Measurements from ENCODE around the gene VENTX.

VENTX gene

GRCh38 chr10:133189726-133190125, 47.9 kb upstream of the VENTX start:
- no peaks in the 10 kb centered on the region for H3K36me3 ChIP-seq (ENCODE audit: control insufficient read depth, low read length)
- no peaks in the 10 kb centered on the region for H3K27me3 ChIP-seq (ENCODE audit: control insufficient read depth, low read length)
- H3F3A ChIP-seq (ENCODE audit: control insufficient read depth, insufficient read depth): no peaks in the 10 kb centered on the region
- H3K4me2 ChIP-seq (ENCODE audit: low read length): no peak overlapping the region
- H4K20me1 ChIP-seq (ENCODE audit: control insufficient read depth, insufficient read depth, low read depth, low read length): no peaks in the 10 kb centered on the region
- peaks cover 9% of the 10 kb centered on the region; the same call in 1 of the 2 replicates for H3K9me3 ChIP-seq (ENCODE audit: control insufficient read depth, insufficient read depth, low read length)
- no peak overlapping the region for H3K4me3 ChIP-seq (ENCODE audit: low read length)
- H3K4me1 ChIP-seq (ENCODE audit: control insufficient read depth, low read length): no peaks in the 10 kb centered on the region
- no peaks in the 10 kb centered on the region for H3K9me2 ChIP-seq (replicated peaks; ENCODE audit: control insufficient read depth, low read length)
- no peaks in the 10 kb centered on the region for H3K79me2 ChIP-seq (ENCODE audit: control insufficient read depth, low read length)
- H3K27ac ChIP-seq (ENCODE audit: low read depth, low read length): no peak overlapping the region
- TF ChIP-seq CTCF (IDR thresholded peaks at IDR 0.05; ENCODE audit: low read depth, low read length, poor library complexity, severe bottlenecking): no peak
- TF ChIP-seq EZH2phosphoT487 (IDR thresholded peaks at IDR 0.05; ENCODE audit: borderline replicate concordance, low read length): no peak

- Histone ChIP-seq H3K4me3 (ENCODE audit: low read length) (no peak overlapping the region), H3K4me1 (ENCODE audit: control insufficient read depth, low read length) (no peaks in the 10 kb centered on the region), H3K27me3 (ENCODE audit: control insufficient read depth, low read length) (no peaks in the 10 kb centered on the region)
Observed at GRCh38 chr10:133190225-133190624, 47.4 kb upstream of the VENTX start.

GRCh38 chr10:133191651-133192050, 46.0 kb upstream of the VENTX start:
- no peaks in the 10 kb centered on the region for H3K79me2 ChIP-seq (ENCODE audit: control insufficient read depth, low read length)
- H3K36me3 ChIP-seq (ENCODE audit: control insufficient read depth, low read length): no peaks in the 10 kb centered on the region
- TF ChIP-seq CTCF (IDR thresholded peaks at IDR 0.05; ENCODE audit: low read depth, low read length, poor library complexity, severe bottlenecking) (no peak), EZH2phosphoT487 (IDR thresholded peaks at IDR 0.05; ENCODE audit: borderline replicate concordance, low read length) (no peak)
- no peak overlapping the region for H3K27ac ChIP-seq (ENCODE audit: low read depth, low read length)
- H3K27me3 ChIP-seq (ENCODE audit: control insufficient read depth, low read length): no peaks in the 10 kb centered on the region
- H3K9me2 ChIP-seq (replicated peaks; ENCODE audit: control insufficient read depth, low read length): no peaks in the 10 kb centered on the region
- no peaks in the 10 kb centered on the region for H3F3A ChIP-seq (ENCODE audit: control insufficient read depth, insufficient read depth)
- no peak overlapping the region for H3K4me3 ChIP-seq (ENCODE audit: low read length)
- H4K20me1 ChIP-seq (ENCODE audit: control insufficient read depth, insufficient read depth, low read depth, low read length): no peaks in the 10 kb centered on the region
- H3K9me3 ChIP-seq (ENCODE audit: control insufficient read depth, insufficient read depth, low read length): peaks cover 9% of the 10 kb centered on the region; the same call in 1 of the 2 replicates
- H3K4me1 ChIP-seq (ENCODE audit: control insufficient read depth, low read length): no peaks in the 10 kb centered on the region
- H3K4me2 ChIP-seq (ENCODE audit: low read length): no peak overlapping the region

More at GRCh38 chr10:133190225-133190624, 47.4 kb upstream of the VENTX start:
- Histone ChIP-seq H4K20me1 (ENCODE audit: control insufficient read depth, insufficient read depth, low read depth, low read length) (no peaks in the 10 kb centered on the region), H3K4me2 (ENCODE audit: low read length) (no peak overlapping the region), H3F3A (ENCODE audit: control insufficient read depth, insufficient read depth) (no peaks in the 10 kb centered on the region), H3K9me2 (replicated peaks; ENCODE audit: control insufficient read depth, low read length) (no peaks in the 10 kb centered on the region), H3K36me3 (ENCODE audit: control insufficient read depth, low read length) (no peaks in the 10 kb centered on the region), H3K79me2 (ENCODE audit: control insufficient read depth, low read length) (no peaks in the 10 kb centered on the region), H3K27ac (ENCODE audit: low read depth, low read length) (no peak overlapping the region), H3K9me3 (ENCODE audit: control insufficient read depth, insufficient read depth, low read length) (peaks cover 9% of the 10 kb centered on the region; the same call in 1 of the 2 replicates)
- TF ChIP-seq EZH2phosphoT487 (IDR thresholded peaks at IDR 0.05; ENCODE audit: borderline replicate concordance, low read length): no peak
- no peak for TF ChIP-seq CTCF (IDR thresholded peaks at IDR 0.05; ENCODE audit: low read depth, low read length, poor library complexity, severe bottlenecking)

Measured in DOHH2 (cell line).